GM21825 (cell line): ENCODE measurements around the gene STK38L.

Experiments used
- ATAC-seq: cut with Tn5 transposase; IDR thresholded peaks from one replicate; pipeline ENCODE4 v1.9.1; 2021; ENCODE audit warnings: mild to moderate bottlenecking, moderate library complexity; ENCODE audit not compliant: unreplicated experiment

The STK38L gene

GRCh38 chr12:27343255-27344000 lies 99.3 kb downstream of the STK38L start:
- no peak for ATAC-seq

DNA sequence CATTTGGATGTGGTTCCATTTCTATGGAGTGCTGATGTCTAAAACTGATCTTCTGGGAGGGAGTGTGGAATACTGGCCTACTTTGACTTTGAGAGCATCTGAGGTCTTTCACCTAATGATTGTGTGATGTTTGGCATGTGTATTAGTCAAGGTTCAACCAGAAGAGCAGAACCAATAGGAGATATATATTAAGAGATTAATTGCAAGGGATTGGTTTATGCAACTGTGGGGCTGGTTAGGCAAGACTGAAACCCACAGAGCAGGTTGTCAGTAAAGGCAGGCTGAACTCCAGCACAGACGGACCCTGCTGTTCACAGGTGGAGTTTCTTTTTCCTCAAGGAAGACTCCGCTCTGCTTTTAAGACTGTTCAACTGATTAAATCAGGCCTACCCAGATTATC lies 100.2 kb downstream of the STK38L start:
- ATAC-seq, result no peak

DNA sequence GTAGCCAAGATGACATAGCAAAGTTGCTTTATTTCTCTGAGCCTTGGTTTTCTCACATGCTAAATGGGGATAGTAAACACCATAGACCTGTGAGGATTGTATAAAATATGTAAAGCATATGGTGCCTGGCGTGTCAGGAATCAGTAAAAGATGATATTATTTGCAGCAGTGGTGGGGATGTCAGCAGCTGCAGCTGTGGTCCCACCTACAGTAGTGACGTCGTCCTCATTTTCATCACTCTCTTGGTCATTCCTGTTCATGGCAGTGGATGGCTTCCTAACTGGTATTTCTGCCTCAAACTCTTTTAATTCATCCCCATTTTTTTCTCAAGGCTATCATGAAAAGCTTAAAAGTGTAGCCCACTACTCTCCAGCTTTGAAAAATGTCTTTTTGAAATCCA lies 100.7 kb downstream of the STK38L start:
- ATAC-seq, result no peak

- ATAC-seq, result no peak
These were observed 101.3 kb downstream of the STK38L start for GRCh38 chr12:27345376-27345775.

GRCh38 chr12:27347779-27348178 lies 103.7 kb downstream of the STK38L start:
- no peak for ATAC-seq

- ATAC-seq, result no peak
These were observed 107.4 kb downstream of the STK38L start for GRCh38 chr12:27351476-27351875.

DNA sequence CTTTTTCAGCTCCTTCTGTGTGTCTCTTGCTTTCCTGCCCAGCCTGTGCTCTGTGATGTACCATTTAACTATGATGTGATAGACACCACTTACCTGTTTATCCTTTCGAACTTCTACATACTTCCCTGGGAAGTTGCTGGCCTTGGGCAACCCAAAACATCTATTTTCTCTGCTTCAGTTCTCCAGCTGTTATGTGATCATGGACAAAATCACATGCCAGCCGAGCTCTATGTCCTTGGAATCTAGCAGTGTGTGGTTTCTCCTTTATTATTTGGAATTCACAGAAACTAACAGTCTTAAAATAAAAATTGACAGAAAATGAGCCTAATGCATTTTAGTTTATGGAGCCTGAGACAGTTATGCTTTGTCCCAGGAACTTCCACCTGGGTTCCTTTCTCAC lies 111.4 kb downstream of the STK38L start:
- no peak for ATAC-seq

DNA sequence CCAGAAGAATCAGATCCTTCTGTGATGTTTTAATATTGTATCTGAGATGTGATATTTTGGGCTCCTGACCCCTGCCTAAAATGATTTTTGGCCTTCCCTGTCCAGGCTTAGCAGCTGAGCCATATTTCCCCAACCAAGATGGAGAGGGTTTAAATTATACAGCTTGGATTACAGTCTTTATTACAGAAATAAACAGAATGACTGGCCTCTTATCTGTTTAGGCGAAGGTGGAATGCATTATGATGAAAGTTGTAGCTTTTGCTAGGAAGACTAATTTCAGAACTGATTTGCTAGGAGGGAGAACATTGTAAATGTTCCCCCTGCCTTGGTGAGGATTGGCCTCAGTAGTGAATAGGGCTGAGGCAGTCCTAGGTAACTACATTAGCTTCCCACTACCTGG lies 111.9 kb downstream of the STK38L start:
- no peak for ATAC-seq

DNA sequence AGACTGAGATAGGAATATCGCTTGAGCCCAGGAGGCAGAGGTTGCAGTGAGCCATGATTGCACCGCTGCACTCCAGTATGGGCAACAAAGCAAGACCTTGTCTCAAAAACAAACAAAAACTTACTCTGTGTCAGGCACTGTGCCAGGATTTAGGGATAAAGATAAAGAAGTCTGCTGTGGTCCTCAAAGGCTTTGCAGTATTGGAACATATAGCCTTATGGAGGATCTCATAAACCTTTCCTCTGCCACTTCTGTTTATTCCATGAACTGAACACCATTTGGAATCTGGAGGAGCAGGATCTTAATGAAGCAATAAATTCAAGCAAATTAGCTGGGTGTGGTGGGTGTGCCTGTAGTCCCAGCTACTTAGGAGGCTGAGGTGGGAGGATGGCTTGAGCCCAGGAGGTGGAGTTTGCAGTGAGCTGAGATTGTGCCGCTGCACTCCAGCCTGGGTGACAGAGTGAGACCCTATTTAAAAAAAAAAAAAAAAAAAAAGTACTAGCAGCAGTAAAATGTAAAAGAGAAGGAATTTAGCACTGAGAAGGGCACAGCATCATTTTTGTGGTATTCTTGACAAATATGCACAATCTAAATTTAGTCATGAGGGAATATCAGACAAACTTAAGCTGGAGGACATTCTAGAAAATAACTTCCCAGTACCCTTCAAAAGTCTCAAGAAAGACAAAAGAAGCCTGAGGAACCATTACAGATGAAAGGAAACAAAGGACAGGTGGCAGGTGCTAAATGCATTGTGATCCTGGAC lies 115.7 kb downstream of the STK38L start:
- no peak for ATAC-seq

GRCh38 chr12:27361372-27361771 lies 117.3 kb downstream of the STK38L start:
- ATAC-seq, result no peak

DNA sequence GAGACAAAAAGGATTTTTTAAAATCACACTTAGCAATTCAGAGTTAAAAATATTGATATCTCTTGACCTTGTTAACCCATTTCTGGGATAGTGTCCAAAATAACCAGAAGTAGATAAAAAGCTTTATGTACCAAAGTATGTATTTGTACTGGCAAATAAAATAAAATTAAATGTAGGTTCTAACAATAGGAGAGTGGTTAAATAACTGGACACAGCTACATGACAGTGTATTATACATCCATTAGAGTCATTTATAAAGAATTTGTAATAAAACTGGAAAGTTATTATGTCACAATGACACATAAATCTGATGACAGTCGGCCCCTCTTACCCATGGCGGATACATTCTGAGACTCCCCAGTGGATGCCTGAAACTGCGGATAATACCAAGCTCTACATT lies 122.5 kb downstream of the STK38L start:
- no peak for ATAC-seq

DNA sequence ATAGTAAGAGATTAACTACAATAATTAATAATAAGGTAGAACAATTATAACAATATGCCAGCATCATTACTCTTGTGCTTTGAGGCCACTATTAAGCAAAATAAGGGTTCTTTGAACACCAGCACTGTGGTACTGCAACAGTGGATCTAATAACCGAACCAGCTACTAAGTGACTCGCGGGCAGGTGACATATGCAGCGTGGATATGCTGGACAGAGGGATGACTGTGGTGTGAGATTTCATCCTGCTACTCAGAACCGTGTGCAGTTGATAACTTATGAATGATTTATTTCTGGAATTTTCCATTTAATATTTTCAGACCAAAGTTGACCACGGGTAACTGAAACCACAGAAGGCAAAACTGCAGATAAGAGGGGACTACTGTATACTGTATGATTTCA lies 123.0 kb downstream of the STK38L start:
- ATAC-seq, result no peak
